Medulla oblongata (tissue), 1 donor: Measurements from ENCODE around the gene METAP2.
A peak's percentile ranks its signal among the peaks of the same experiment; 100 is the strongest.

Experiments
- DNase-seq: peaks from one replicate; pipeline ENCODE4 v3.0.0-alpha.2; 2015; ENCODE audit errors: extremely low spot score

The METAP2 gene

DNA sequence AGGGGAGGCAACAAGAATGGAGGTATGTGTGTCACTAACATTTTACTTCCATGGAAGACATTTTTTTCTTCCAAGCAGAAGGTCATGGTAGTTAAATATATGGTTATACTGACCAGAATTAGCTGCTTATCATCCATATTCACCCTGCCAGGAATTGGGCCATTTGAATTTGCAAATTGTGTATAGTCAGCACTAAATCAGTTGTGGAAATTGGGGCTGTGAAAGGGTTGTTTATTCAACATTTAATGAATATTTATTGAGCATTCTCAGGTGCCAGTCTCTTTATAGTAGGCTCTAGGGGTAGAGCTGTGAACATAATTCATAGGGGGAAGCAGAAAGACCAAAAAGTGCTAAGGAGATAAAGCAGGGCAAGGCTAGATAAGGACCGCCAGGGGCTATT is 38.0 kb downstream of the METAP2 start:
- DNase-seq, result no peak

DNA sequence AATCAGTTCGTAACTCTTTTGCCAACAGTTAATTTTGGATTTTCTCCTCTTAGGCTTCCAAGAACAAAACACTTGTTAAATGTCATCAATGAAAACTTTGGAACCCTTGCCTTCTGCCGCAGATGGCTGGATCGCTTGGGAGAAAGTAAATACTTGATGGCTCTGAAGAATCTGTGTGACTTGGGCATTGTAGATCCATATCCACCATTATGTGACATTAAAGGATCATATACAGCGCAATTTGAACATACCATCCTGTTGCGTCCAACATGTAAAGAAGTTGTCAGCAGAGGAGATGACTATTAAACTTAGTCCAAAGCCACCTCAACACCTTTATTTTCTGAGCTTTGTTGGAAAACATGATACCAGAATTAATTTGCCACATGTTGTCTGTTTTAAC is 39.6 kb downstream of the METAP2 start:
- DNase-seq, result no peak

DNA sequence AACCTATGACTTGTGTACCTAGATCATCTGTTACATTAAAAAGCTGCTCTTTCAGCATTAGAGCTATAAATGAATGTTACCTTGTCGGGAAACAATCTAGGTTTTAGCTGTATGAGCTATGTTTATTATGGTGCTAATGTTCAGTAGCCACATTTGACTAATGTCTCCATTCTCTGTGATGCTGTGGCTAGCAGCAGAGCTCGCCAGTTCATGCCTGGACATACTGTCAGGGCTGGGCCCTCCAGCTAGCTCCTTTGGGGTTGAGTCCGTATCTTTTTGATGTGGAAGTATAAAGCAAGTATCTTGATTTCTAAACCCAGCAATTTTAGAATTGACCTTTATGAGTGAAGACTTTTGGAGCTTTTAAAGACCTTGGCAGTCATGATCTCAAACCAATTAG is 41.2 kb downstream of the METAP2 start:
- DNase-seq, result no peak

DNA sequence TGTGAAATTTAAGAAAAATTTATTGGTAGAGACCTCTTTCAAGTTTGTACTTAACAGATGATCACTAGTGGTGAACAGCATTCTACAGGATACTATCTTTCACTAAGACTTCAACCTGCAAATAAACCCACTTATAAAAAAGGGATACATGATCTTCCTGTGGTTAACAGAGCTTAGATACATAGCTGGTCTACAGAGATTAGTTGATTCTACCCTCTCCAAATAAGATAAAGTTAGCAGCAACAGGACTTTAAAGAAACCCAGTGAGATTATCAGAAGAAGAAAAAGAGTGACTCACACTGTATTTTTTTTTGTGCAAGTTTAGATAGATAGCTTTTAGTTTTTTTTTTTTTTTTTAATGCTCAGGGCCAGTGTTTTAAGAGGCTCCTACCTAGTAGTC is 42.8 kb downstream of the METAP2 start:
- DNase-seq, result no peak

DNA sequence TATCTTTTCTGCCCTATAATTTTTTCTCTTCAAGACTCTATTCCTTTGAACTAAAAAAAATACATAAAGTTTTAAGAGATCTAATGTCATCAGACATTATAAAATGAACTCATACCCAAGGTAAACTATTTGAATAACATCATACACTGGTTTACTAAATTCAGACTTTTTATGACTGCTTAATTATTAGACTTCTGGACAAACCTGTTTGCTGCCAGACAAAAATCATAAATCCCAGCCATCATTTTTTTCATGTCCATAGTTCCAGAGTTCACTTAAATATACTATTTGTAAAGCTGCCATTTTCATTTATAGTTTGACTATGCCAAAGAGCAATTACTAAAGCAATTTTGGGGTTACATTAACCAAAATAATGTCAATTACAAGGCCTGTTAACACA is 43.3 kb downstream of the METAP2 start:
- DNase-seq, result no peak

DNA sequence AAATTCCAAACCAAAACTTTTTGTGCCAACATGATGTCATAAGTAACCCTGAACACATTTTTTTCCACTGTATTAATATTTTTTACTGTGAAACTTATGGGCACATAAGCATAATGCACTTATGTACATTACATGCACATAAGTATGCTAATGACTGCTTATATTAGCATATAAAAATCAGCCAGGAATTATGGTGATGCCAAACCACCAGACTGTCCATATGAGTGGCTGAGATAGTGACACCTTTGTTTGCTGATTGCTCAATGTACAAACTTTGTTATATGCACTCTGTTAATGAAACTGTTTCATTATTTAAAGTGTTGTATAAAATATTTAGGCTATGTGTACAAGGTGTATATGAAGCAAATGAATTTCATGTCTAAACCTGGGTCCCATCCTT is 45.0 kb downstream of the METAP2 start:
- DNase-seq, result no peak

DNA sequence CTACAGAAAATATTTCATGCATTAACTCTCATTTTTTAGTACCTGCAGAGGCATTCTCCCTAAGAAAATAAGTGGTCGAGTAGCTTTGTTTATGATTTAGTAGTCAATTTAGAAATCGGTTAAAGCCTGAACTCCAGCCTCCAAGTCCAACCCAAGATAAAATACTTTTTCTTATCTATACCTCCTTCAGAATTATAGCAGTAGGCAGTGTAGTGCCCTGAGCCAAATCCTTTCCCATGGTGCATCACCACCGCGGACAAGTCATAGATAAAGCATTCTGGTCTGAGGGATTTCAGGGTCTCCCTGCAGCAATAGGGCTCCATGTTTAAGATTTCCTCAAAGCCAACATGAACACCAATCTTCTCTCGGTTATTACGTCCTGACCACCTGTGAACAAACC is 46.9 kb downstream of the METAP2 start:
- DNase-seq, result no peak

DNA sequence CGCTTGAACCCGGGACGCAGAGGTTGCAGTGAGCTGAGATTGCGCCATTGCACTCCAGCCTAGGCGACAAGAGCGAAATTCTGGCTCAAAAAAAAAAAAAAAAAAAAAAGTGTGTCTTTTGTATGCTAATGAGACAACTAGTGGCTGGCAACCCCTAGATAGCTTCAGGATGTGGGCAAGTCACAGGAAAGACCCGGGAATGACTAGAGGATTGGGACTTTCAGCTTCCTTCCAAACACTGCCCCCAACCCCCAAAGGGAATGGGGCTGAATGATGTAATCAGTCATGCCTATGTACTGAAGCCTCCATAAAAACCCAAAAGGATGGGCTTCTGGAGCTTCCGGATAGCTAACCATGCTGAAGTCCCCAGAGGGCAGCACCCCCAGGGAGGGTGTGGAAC is 48.7 kb downstream of the METAP2 start:
- no peak for DNase-seq

DNA sequence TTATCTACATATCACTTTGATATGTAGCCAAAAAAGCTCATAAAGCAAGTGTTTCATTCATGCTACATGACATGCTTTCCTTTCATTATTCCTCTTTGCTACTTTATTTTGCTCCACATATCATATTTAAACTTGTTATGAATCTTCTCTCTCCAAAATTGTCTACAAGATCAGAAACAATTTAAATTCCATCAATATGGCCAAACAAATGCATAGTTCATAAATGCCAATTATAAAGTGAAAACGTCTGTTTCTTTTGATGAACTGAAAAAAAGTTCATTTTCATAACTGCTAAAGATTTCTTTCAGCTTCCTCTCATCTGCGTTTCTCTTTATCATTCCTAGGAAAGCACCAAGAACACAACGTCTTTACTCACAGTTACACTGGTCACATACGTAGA is 54.5 kb downstream of the METAP2 start:
- DNase-seq, result no peak

DNA sequence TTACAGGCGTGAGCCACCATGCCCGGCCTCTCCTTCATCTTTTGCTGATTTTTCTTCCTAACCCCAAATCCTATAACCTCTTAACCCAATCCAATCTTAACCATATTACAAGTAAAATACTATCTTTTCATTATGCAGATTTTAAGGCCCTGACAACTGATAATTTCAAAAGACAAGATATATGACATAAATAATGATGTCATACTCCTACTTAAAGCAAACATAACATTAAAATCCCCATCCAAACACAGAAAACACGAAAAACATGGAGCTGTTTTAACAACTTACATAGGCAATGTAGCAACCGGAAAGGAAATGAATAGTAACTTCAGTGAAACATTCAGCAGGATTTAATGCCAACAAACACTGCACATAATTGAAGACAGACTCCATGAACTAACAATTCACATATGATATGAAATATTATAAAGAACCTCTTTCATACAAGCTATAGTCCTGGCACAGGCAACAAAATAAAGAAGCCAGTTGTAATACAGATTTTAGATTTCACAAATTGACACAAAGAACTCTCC is 55.8 kb downstream of the METAP2 start:
- no peak for DNase-seq

DNA sequence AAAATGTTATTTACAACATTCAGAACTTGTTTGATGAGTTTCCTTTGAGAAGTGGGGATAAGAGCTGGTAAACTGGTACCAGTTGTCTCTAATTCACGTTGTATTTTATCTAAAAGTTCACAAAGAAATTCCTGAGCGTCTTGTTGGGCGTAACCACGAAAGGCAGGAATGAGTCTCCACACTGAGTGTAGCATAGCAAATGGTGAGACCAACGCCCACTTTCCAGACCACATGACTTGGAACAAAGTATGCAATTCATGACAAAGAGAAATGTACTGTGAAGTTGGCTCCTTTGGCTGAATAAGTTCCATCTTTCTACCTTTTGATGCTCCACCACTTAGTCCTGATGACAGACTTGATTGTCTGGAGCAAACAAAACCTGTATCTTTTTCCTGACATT is 58.9 kb downstream of the METAP2 start:
- DNase-seq, result no peak

DNA sequence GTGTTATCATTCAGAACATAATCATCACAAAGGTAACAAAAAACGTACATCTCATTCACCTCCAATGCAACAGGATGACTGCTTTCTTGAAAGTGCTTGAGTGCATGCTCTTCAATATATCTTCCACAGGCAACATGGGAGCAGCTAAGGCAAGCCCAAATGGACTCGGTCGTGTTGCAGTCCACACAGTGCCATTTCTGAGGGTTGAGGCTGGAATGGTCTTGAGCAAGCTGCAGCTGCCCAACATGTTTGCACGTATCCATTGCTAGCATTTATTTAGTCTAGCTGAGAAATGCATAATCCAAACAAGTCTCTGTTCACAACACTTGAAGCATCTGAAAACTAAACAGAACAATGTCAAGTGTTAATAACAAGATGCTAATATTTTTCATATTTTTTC is 60.0 kb downstream of the METAP2 start:
- no peak for DNase-seq

DNA sequence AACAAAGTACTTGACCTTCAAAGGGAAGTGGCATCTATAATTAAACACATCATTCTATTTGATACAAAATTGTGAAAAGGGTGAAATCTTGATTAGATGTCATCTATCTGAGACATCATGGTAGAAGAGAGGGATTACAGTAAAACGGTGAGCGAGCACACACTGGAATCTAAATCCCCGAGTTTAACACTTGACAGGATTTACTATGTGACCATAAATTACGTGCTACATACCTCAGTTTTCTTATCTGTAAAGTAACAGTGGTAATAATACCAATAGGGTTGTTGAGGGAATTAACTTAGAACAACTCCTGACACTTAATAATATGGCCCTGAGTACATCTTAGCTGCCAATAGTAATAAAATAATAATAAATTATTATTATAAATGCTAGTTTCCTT is 64.1 kb downstream of the METAP2 start:
- DNase-seq, result no peak

DNA sequence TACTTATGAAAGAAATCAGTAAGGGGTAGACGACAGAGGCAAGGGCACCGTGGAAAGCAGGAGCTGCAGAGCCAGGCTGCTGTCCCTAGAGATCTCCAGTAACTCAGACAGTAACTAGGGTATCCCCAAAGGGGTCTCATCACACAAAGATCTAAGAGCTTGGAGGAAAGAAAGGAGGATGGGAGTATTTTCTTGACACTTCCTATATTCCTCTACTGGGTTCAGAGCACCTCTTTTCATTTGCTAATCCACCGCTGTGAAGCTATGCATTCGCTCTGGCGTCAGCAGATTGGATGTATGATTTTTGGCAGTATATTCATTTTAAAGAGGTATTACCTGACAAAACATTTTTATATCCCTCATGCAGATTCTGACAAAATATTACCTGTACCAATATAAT is 64.7 kb downstream of the METAP2 start:
- no peak for DNase-seq

DNA sequence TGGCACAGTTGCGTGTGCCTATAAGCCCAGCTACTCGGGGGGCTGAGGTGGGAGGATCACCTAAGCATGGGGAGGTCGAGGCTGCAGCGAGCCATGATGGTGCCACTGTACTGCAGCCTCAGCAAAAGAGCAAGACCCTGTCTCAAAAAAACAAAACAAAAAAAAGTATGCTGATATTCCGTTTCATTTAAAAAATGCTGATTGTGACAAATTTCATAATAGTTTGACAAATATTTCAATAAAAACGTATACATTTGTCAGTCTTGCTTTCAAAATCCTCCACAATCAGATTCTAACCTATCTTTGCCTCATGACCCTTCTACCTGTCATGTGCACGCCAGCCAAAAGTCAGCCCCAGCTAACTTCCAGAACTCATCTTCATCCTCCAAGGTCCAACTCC is 67.5 kb downstream of the METAP2 start:
- no peak for DNase-seq

DNA sequence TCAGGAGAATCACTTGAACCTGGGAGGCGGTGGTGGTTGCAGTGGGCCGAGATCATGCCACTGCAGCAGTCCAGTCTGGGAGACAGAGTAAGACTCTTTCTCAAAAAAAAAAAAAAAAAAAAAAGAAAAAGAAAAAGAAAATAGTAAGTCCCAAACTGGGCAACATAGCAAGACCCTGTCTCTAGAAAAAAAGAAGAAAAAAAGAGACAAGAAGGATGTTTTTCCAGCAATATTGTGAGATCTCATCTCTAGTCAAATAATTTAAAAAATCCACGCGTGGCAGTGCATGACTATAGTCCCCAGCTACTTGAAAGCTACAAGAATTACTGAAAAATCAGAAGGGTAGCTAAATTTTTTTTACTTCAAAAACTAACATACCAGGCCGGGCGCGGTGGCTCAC is 69.4 kb downstream of the METAP2 start:
- DNase-seq, result no peak

DNA sequence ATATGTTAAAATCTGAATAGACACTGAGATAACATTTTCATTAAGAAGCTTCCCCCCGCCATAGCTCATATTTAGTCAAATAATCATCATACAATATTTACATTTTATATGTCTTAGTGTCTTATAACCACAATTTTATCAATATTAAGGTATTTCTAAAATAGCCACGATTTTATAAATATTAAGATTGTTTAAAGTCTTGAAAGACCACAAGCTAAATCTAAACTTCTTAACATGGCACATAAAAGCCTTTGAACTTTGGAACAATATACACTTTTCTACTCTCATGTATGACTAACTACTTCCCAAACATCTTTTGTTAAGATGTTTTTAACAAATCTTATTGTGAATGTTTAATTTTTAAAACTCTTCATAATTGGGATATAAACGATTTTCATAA is 70.8 kb downstream of the METAP2 start:
- no peak for DNase-seq

DNA sequence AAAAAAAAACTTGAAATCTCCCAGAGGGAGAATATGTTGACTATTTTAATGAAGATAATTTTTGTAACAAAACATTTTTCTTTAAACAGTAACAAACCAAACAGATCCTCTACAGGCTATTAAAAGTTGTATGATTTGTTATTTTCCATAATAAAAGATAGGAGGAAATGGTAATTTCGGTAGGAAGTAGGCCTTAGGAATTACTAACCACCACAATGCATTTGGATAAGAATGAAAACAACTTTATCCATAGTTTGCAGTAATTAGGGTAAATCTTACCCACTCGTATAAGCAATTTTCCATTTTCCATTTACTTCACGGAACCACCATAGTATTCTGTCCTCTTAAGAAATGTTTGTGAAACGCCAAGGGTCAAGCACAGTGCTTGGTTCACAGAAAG is 71.4 kb downstream of the METAP2 start:
- no peak for DNase-seq

DNA sequence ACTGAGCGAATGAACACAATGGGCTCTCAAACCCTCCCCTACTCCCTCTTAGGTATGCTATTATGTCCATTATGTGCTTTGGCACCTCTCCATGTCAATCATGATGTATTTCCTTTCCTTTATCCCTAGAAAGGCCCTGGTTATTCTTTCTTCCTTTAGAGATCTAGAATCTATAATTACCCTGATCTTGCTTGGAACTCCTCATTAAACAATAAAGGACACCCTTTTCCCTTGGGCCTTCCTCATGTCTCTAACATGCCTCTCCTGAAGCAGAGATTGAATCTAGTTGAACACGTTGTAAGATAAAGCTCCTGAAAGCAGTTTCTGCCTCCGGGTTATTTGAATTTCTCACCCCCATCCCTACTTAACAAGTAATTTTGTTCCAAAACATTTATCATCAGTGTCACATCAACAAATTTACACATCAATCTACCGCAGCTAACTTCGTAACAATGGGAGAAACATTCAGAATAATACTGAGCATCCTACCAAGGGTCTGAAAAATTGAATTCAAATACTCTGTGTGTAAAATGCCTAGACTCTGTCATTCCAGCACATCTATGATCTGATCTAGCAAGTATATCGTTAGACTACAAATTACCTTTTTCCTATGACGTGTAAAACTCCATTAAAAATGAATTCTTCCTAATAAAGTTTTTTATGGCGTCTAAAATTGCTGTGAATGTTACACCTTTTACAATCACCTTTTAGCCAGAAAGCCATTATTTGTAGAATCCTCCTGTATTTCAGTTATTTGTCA is 72.0 kb downstream of the METAP2 start:
- no peak for DNase-seq

DNA sequence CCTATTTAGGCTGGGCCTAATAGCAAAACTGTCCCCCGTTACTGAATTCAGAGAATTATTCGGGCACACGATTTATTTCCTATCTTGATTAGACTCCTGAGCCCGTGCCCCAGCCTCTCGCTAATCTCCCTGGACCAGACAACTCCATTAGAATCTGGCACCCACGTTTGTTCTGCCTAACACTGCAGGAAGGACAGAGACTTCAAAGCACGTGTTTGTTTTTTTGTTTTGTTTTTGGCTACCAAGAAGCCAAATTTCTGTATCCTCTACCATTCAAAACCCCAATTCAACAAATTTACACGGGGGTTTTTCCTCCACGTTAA is 72.5 kb downstream of the METAP2 start:
- no peak for DNase-seq

DNA sequence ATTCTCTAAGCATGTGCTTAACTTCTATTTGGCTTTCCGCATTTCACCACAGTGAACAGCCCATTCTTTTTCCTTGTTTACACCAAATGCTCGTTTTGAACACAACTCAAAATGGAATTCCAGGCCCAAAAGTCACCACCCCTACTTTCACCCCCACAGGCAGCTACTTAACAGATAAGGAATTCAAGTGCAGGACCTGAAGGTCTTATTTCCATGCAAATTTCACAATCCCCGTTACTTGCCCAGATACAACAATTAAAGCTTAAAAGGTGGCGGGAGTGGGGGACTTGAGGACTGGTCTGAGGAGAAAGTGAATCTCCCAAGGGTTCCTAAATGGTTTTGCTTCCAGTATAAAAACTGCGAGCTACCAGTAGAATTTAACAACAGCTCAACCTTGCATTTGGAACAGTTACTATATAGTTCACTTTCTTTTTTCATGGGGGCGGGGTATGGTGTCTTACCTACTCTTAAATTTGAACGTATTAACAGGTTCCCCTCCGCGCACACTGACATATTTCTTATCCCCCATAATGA is 73.6 kb downstream of the METAP2 start:
- DNase-seq, result no peak

DNA sequence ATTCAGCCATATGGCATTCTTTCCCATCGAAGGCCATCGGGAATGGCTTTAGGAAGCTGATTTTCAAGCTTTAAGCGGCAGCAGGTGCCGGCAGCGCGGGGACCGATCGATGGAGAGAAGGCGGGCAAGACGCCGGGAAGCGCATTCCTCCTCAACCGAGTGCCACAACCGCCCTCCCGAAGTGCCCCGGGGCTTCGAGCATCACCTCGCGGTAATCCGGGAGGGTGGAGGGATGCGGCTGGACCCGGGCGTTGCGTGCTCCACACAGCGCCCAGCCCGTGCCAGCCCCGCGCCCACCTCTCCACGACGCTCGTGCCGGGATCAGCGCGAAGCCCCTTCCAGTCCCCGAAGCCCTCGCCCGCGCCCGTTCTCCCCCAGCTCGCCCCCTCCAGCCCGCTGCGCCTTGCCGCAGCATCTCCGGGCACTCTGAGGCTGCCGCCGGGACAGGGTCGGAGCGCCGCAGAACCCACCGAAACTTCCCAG is 74.1 kb downstream of the METAP2 start:
- DNase-seq, result no peak

DNA sequence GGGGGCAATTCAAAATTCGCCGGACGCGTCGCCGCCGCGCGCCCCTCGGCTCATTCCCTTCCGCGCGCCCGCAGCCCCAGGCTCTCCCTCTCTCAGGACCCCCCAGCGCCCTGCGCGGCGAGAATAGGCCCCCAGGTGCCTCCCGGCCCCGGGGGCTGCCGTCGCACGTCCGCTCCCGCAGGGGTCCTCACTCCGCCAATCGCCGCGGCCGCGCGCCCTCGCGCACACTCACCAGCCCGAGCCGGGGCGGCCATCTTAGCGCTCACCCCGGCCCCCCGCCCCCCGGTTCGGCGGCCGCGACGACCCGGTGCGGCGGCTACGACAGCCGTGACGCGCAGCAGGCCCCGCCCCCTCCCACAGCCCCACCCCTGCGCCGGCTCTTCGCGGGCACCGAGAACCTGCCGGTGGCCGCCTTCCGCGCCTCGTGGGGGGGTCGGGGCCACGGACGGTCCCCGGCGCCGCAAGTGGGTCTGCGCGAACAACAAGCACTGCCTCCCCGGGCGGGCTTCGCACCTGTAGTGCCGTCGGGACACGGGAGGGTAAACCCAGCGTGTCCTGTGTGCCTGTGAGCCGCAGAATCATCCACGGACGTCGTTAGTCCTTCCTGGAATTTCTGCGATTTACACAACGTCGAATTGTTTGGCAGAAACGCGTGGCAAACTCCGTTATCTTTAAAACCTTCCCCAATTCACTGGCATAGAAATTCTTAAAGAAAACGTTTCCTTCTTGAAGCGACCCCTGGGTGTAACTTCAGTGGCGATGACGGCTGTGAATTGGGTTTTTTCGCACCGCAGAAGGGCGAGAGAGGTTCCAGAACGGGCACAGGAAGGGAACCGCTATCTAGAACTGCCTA is 74.8 kb downstream of the METAP2 start:
- DNase-seq, result peak; percentile 25
